Measurements from ENCODE around the gene CDYL2.

- TF ChIP-seq CTCF (IDR thresholded peaks at IDR 0.05) = no peak
- TF ChIP-seq, protein P1, sequence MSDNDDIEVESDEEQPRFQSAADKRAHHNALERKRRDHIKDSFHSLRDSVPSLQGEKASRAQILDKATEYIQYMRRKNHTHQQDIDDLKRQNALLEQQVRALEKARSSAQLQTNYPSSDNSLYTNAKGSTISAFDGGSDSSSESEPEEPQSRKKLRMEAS (IDR thresholded peaks at IDR 0.05; ENCODE audit: low read depth) = no peak
- TF ChIP-seq YY1 (IDR thresholded peaks at IDR 0.05; ENCODE audit: low read depth) = no peak
- TF ChIP-seq SMC3 (IDR thresholded peaks at IDR 0.05; ENCODE audit: low read depth, low read length) = no peak
- TF ChIP-seq, protein P2, sequence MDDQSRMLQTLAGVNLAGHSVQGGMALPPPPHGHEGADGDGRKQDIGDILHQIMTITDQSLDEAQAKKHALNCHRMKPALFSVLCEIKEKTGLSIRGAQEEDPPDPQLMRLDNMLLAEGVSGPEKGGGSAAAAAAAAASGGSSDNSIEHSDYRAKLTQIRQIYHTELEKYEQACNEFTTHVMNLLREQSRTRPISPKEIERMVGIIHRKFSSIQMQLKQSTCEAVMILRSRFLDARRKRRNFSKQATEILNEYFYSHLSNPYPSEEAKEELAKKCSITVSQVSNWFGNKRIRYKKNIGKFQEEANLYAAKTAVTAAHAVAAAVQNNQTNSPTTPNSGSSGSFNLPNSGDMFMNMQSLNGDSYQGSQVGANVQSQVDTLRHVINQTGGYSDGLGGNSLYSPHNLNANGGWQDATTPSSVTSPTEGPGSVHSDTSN (IDR thresholded peaks at IDR 0.05) = no peak
- no peak for TF ChIP-seq EZH2phosphoT487 (IDR thresholded peaks at IDR 0.05; ENCODE audit: borderline replicate concordance, low read depth)
- TF ChIP-seq GATA2 (CRISPR knock-in tag; IDR thresholded peaks at IDR 0.05) = no peak
- no peak for TF ChIP-seq SIN3A (IDR thresholded peaks at IDR 0.05; ENCODE audit: borderline replicate concordance, low read depth, low read length)
- TF ChIP-seq NFIC (IDR thresholded peaks at IDR 0.05; ENCODE audit: borderline replicate concordance) = no peak
- no peak for TF ChIP-seq FOXM1 (IDR thresholded peaks at IDR 0.05; ENCODE audit: low read depth)
- TF ChIP-seq RFX5 (IDR thresholded peaks at IDR 0.05; ENCODE audit: low read length) = no peak
- TF ChIP-seq EP300 (IDR thresholded peaks at IDR 0.05; ENCODE audit: borderline replicate concordance in 1 of 2, low read depth in 1 of 2, low read length in 1 of 2) = no peak
- TF ChIP-seq NRF1 (IDR thresholded peaks at IDR 0.05; ENCODE audit: low read depth, low read length) = no peak
Measured at GRCh38 chr16:80631581-80631980, 172.8 kb downstream of the CDYL2 start.
